Nephron progenitor cell (in vitro differentiated cells): ENCODE results near the gene CFAP299.

Experiments used
- DNase-seq: peaks from one replicate; pipeline ENCODE4 v3.0.0; 2021
- H3K27ac Mint-ChIP-seq: 2 replicates; pipeline ENCODE4 v1.8.0; 2021; ENCODE audit warnings: mild to moderate bottlenecking, moderate library complexity, mixed read lengths
- H3K27me3 Mint-ChIP-seq: 2 replicates; pipeline ENCODE4 v1.8.0; 2021; ENCODE audit warnings: mild to moderate bottlenecking, low read depth, mixed read lengths; ENCODE audit not compliant: poor library complexity
- H3K36me3 Mint-ChIP-seq: 2 replicates; pipeline ENCODE4 v1.8.0; 2021; ENCODE audit warnings: low read depth, mixed read lengths
- H3K4me1 Mint-ChIP-seq: 2 replicates; pipeline ENCODE4 v1.8.0; 2021; ENCODE audit warnings: mixed read lengths
- H3K4me3 Mint-ChIP-seq: 2 replicates; pipeline ENCODE4 v1.8.0; 2021; ENCODE audit warnings: mild to moderate bottlenecking, moderate library complexity, mixed read lengths
- H3K9me3 Mint-ChIP-seq: 2 replicates; pipeline ENCODE4 v1.8.0; 2021; ENCODE audit warnings: mild to moderate bottlenecking, moderate library complexity, mixed read lengths
- CTCF ChIP-seq: fragments of 200-600 bp; sonication (generic); IDR thresholded peaks from 2 replicates; pipeline ENCODE4 v1.5.0; 2021; ENCODE audit warnings: antibody characterized with exemption

The CFAP299 gene

DNA sequence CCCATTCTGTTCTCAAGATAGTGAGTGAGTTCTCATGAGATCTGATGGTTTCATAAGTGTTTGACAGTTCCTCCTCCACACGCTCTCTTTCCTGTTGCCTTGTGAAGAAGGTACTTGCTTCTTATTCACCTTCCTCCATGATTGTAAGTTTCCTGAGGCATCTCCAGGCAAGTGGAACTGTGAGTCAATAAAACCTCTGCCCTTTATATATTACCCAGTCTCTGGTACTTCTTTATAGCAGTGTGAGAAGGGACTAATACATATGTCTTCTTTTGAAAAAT, 58.4 kb downstream of the CFAP299 start:
- H3K27ac Mint-ChIP-seq: no peak overlapping the region
- H3K9me3 Mint-ChIP-seq: peaks cover 15% of the 10 kb centered on the region
- H3K27me3 Mint-ChIP-seq: no peaks in the 10 kb centered on the region
- DNase-seq: no peak
- no peak overlapping the region for H3K4me3 Mint-ChIP-seq
- no peaks in the 10 kb centered on the region for H3K36me3 Mint-ChIP-seq
- no peak for TF ChIP-seq CTCF
- no peaks in the 10 kb centered on the region for H3K4me1 Mint-ChIP-seq

DNA sequence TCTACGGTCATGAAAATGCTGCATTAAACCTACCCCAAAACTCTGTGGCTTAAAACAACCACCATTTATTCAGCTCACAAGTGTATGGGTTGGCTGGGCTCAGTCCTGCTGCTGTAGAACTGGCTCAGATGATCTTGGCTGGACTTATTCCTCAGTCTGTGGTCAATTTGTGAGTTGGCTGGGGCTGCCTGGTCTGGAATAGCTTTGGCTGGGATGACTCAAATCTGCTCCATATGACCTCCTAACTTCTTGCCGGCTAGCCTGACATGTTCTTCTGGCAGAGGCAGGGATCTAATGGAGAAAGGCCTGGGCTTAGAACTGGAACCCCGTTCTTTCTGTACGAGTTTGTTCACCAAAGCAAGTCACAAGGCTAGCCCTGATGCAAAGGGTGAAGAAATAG, 71.7 kb downstream of the CFAP299 start:
- Mint-ChIP-seq H3K9me3 (peaks cover 3% of the 10 kb centered on the region), H3K36me3 (no peaks in the 10 kb centered on the region), H3K4me1 (no peaks in the 10 kb centered on the region), H3K27me3 (no peaks in the 10 kb centered on the region), H3K4me3 (no peak overlapping the region), H3K27ac (no peak overlapping the region)
- DNase-seq: no peak
- TF ChIP-seq CTCF: no peak

DNA sequence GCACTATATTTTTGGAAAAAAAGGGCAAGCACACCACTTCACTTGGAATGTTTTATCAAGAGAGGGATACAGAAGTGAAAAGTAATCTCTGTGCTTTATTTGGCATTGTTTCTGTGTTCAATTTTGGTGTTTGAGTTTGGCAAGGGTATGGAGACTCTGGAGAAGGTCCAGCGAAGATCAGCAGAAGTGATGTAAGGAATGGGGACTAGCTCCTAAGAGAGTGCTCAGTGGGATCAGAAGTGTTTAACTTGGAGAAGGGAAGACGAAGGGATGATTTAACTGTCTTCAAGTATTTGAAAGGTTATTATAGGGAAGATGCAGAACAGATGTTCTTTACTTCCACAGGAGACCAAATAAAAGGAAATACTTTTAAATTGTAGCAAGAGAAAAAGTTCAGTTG, 74.3 kb downstream of the CFAP299 start:
- no peak overlapping the region for H3K27ac Mint-ChIP-seq
- DNase-seq: no peak
- H3K9me3 Mint-ChIP-seq: no peaks in the 10 kb centered on the region
- H3K4me3 Mint-ChIP-seq: no peak overlapping the region
- no peaks in the 10 kb centered on the region for H3K36me3 Mint-ChIP-seq
- no peaks in the 10 kb centered on the region for H3K27me3 Mint-ChIP-seq
- TF ChIP-seq CTCF: no peak
- H3K4me1 Mint-ChIP-seq: no peaks in the 10 kb centered on the region

DNA sequence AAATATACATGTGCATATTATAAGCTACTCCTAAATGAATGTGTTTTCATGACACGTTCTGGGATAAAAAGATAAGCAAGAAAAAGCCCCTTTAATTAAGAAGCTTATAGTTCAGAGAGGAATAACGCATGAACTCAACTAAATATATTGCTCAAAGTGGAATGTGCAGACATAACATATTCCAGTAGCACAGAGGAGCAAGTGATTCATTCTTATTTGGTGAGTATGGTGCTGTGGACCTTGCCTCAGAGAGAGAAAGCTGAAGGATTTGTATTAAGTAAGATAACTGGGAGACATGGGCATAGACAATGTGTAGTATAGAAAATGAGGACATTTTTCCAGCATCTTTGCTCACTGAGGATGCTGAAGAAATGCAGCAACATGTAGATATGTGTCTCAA, 76.8 kb downstream of the CFAP299 start:
- DNase-seq: no peak
- Mint-ChIP-seq H3K27me3 (no peaks in the 10 kb centered on the region), H3K4me3 (no peak overlapping the region), H3K36me3 (no peaks in the 10 kb centered on the region), H3K27ac (no peak overlapping the region), H3K9me3 (no peaks in the 10 kb centered on the region), H3K4me1 (no peaks in the 10 kb centered on the region)
- no peak for TF ChIP-seq CTCF

GRCh38 chr4:80413086-80413485, 77.6 kb downstream of the CFAP299 start:
- no peak for DNase-seq
- H3K4me3 Mint-ChIP-seq: no peak overlapping the region
- TF ChIP-seq CTCF: no peak
- no peaks in the 10 kb centered on the region for H3K4me1 Mint-ChIP-seq
- no peaks in the 10 kb centered on the region for H3K36me3 Mint-ChIP-seq
- H3K9me3 Mint-ChIP-seq: no peaks in the 10 kb centered on the region
- H3K27ac Mint-ChIP-seq: no peak overlapping the region
- H3K27me3 Mint-ChIP-seq: no peaks in the 10 kb centered on the region

DNA sequence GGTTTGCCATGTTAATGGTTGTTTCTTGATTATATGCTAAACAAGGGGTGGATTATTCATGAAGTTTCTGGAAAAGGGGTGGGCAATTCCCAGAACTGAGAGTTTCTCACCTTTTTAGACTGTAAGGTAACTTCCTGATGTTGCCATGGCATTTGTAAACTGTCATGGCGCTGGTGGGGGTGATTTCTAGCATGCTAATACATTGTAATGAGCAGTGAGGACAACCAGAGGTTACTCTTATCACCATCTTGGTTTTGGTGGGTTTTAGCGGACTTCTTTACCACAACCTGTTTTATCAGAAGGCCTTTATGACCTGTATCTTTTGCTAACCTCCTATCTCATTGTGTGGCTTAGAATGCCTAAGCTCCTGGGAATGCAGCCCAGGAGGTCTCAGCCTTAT, 81.5 kb downstream of the CFAP299 start:
- H3K4me3 Mint-ChIP-seq: no peak overlapping the region

More for the DNA sequence above, 81.5 kb downstream of the CFAP299 start:
- Mint-ChIP-seq H3K4me1 (peaks cover 8% of the 10 kb centered on the region), H3K36me3 (no peaks in the 10 kb centered on the region), H3K9me3 (no peaks in the 10 kb centered on the region), H3K27me3 (no peaks in the 10 kb centered on the region), H3K27ac (no peak overlapping the region)
- no peak for DNase-seq
- no peak for TF ChIP-seq CTCF
